ENCODE measurements around the gene SIPA1L3. TPM values are rescaled to one million over a fixed set of nuclear protein-coding genes. Genes with fewer than 3 reads are reported as not detected.

Gene SIPA1L3
- total and polyA plus RNA-seq, 9 of the 15 experiments (the other 6 are each of a cell fraction or from before 2014, with no cell fraction given): 0.01 to 6.1 (median 2.5) TPM

- TF ChIP-seq ZBTB40 (IDR thresholded peaks at IDR 0.05): no peak
- no peak for TF ChIP-seq ZBTB40 (CRISPR knock-in tag; IDR thresholded peaks at IDR 0.05)
- no peak for TF ChIP-seq HOMEZ (CRISPR knock-in tag; IDR thresholded peaks at IDR 0.05)
- no peak for TF ChIP-seq CHD1 (IDR thresholded peaks at IDR 0.05; ENCODE audit: low read length)
- TF ChIP-seq ZBTB2 (IDR thresholded peaks at IDR 0.05): no peak
- TF ChIP-seq JUND (IDR thresholded peaks at IDR 0.05; ENCODE audit: borderline replicate concordance, low read depth, low read length): no peak
- no peak for TF ChIP-seq JUND (tag; IDR thresholded peaks at IDR 0.05; ENCODE audit: borderline replicate concordance, low read depth, low read length)
- TF ChIP-seq NKRF (IDR thresholded peaks at IDR 0.05; ENCODE audit: borderline replicate concordance): no peak
- no peak for TF ChIP-seq RAD51 (IDR thresholded peaks at IDR 0.05; ENCODE audit: borderline replicate concordance, low read depth)
- no peak for TF ChIP-seq SMARCB1 (IDR thresholded peaks at IDR 0.05; ENCODE audit: insufficient read length, low read depth)
- TF ChIP-seq NR4A1 (CRISPR knock-in tag; IDR thresholded peaks at IDR 0.05): no peak
- TF ChIP-seq NR4A1 (tag; IDR thresholded peaks at IDR 0.05): no peak
Measured at GRCh38 chr19:37988758-37989635, 82.0 kb downstream of the SIPA1L3 start (continued).

Data from K562 (cell line).